Chondrocyte (in vitro differentiated cells): ENCODE measurements around the gene HEATR1. TPM values are rescaled to one million over a fixed set of nuclear protein-coding genes. Genes with fewer than 3 reads are reported as not detected.

ENCODE experiments used
- DNase-seq: peaks from one replicate; pipeline ENCODE4 v3.0.0; 2021; ENCODE audit warnings: mixed read lengths, low spot score
- H3K27ac Mint-ChIP-seq: one replicate; pipeline ENCODE4 v1.8.0; 2021; ENCODE audit warnings: mild to moderate bottlenecking, moderate library complexity, mixed read lengths; ENCODE audit not compliant: unreplicated experiment
- H3K27me3 Mint-ChIP-seq: 2 replicates; pipeline ENCODE4 v1.8.0; 2021; ENCODE audit warnings: low read depth, mixed read lengths
- H3K36me3 Mint-ChIP-seq: 2 replicates; pipeline ENCODE4 v1.8.0; 2021; ENCODE audit warnings: low read depth, mixed read lengths
- H3K4me1 Mint-ChIP-seq: 2 replicates; pipeline ENCODE4 v1.8.0; 2021; ENCODE audit warnings: low read depth, mild to moderate bottlenecking, mixed read lengths
- H3K4me3 Mint-ChIP-seq: one replicate; pipeline ENCODE4 v1.8.0; 2021; ENCODE audit warnings: mild to moderate bottlenecking, moderate library complexity, mixed read lengths; ENCODE audit not compliant: unreplicated experiment
- H3K9me3 Mint-ChIP-seq: 2 replicates; pipeline ENCODE4 v1.8.0; 2021; ENCODE audit warnings: low read depth, mixed read lengths
- total RNA-seq: library from RNA; stranded (reverse); gene quantifications from 3 replicates; pipeline ENCODE4 v1.2.1, GENCODE V29; 2021
- TF ChIP-seq, protein P1 (sequence below): fragments of 200-600 bp; sonication (generic); IDR thresholded peaks from 2 replicates; pipeline ENCODE4 v1.5.0; 2021; ENCODE audit warnings: antibody characterized with exemption, mild to moderate bottlenecking, moderate library complexity

The HEATR1 gene
- total RNA-seq, 1 donor from 2014 or later, result 23.2 TPM

DNA sequence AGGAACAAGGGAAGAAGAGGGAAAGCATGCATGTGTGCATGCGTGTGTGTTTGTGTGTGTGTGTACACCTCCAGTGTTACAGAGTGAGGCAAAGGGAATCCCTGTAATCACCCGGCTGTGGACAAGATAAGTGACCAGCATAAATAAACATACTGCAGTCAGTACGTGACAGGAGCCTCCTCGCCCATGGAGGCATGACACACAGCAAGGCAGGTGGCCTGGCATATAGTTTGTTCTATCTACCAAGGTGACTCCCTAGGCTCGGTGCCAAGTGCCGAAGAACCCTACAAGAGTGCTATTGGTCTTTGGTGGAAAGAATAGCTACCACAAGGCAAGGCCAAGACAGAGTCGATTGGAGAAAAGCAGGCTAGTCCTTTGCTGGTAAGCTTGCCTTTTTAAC is 31.7 kb upstream of the HEATR1 start:
- Mint-ChIP-seq H3K4me3 (no peak overlapping the region), H3K36me3 (no peaks in the 10 kb centered on the region), H3K4me1 (no peaks in the 10 kb centered on the region), H3K27me3 (peaks cover 6% of the 10 kb centered on the region), H3K27ac (no peak overlapping the region), H3K9me3 (peaks cover 4% of the 10 kb centered on the region)
- TF ChIP-seq, protein P1, sequence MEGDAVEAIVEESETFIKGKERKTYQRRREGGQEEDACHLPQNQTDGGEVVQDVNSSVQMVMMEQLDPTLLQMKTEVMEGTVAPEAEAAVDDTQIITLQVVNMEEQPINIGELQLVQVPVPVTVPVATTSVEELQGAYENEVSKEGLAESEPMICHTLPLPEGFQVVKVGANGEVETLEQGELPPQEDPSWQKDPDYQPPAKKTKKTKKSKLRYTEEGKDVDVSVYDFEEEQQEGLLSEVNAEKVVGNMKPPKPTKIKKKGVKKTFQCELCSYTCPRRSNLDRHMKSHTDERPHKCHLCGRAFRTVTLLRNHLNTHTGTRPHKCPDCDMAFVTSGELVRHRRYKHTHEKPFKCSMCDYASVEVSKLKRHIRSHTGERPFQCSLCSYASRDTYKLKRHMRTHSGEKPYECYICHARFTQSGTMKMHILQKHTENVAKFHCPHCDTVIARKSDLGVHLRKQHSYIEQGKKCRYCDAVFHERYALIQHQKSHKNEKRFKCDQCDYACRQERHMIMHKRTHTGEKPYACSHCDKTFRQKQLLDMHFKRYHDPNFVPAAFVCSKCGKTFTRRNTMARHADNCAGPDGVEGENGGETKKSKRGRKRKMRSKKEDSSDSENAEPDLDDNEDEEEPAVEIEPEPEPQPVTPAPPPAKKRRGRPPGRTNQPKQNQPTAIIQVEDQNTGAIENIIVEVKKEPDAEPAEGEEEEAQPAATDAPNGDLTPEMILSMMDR, result no peak
- DNase-seq, result no peak

DNA sequence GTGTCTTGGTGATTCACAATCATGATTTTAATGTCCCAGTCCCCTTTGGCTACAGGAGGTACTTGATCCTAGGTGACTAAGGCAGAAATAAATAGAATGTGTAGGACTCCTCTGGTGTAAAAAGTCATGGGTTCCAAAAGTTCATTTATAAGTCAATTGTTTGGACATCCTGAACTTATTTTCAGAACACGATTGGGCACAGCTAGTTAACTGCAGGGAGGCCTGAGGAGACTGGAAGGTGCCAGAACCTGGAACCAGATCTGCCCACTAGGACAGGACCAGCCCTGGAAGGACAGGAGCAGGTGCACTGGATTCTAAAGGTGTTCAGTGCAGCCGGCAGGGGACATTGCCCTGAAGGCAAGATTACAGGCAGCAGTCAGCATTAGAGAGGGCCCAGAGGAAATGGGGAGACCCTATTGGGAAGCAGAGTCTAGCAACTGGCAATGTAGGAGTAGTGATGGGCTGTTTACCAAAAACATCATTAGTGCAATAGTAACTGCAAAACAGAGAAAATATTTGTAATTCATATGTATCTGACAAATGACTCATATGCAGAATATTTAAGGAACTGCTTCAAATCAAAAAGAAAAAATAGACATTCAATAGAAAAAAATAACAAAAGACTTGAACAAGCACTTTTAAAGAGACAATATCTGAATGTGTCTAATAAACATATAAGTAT is 23.6 kb upstream of the HEATR1 start:
- no peaks in the 10 kb centered on the region for H3K4me1 Mint-ChIP-seq
- H3K27me3 Mint-ChIP-seq, result peaks cover 11% of the 10 kb centered on the region
- H3K36me3 Mint-ChIP-seq, result no peaks in the 10 kb centered on the region
- peaks cover 8% of the 10 kb centered on the region for H3K9me3 Mint-ChIP-seq
- TF ChIP-seq, protein P1, result no peak
- no peak for DNase-seq
- no peak overlapping the region for H3K4me3 Mint-ChIP-seq
- H3K27ac Mint-ChIP-seq, result no peak overlapping the region

DNA sequence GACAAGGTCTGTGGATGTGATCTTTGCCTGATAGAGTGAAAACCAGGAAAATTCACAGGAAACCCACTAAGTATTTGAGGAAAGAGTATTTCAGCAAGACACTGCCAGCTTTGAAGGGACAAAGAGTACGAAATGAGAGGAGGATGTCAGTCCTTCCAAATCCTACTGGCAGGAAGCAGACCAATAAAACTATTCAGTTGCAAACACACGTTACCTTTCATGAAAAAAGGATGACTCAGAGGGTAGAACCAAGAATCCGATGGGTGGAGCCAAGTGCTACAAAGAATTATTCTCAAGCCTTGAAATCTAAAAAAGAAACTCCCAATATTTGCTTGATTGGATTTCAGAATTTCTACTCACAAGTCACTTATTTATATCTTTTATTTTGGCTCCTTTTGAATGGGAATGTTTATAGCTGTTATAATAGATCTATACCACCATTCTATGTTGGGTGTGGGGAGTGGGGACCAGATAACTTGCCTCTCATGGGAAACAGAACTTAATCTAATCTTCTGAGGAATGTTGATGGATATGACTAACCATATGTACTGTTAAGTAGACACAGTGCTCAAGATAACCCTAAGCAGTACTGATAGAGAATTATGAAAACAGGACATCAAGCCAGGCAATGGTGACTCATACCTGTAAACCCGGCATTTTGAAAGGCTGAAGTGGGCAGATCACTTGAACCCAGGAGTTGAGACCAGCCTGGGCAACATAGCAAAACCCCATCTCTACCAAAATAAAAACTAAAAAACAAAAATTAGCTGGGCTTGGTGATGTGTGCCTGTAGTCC is 19.3 kb upstream of the HEATR1 start:
- H3K4me1 Mint-ChIP-seq, result no peaks in the 10 kb centered on the region
- TF ChIP-seq, protein P1, result no peak
- H3K36me3 Mint-ChIP-seq, result no peaks in the 10 kb centered on the region
- no peak overlapping the region for H3K27ac Mint-ChIP-seq
- H3K9me3 Mint-ChIP-seq, result peaks cover 20% of the 10 kb centered on the region
- no peak for DNase-seq
- H3K4me3 Mint-ChIP-seq, result no peak overlapping the region
- H3K27me3 Mint-ChIP-seq, result peaks cover 10% of the 10 kb centered on the region

DNA sequence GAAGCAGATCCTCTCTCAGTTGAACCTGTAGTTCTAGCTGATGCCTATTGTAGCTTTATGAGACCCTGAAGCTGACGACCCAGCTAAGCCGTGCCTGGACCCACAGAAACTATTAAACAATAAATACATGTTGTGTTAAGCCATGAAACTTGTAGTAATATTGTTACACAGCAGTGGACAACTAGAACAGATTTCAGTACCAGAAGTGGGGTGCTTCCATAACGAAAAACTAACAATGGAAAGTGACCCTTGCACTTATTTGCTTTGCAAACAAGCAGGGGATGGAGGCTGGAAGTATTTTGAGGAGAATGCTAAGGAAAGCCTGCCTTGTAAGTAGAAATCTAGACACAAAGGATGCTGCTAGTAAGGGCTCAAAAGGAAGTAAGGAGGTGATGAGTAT is 18.1 kb upstream of the HEATR1 start:
- Mint-ChIP-seq H3K27ac (no peak overlapping the region), H3K4me3 (no peak overlapping the region), H3K4me1 (no peaks in the 10 kb centered on the region), H3K36me3 (no peaks in the 10 kb centered on the region), H3K9me3 (peaks cover 20% of the 10 kb centered on the region), H3K27me3 (peaks cover 14% of the 10 kb centered on the region)
- TF ChIP-seq, protein P1, result no peak
- no peak for DNase-seq

DNA sequence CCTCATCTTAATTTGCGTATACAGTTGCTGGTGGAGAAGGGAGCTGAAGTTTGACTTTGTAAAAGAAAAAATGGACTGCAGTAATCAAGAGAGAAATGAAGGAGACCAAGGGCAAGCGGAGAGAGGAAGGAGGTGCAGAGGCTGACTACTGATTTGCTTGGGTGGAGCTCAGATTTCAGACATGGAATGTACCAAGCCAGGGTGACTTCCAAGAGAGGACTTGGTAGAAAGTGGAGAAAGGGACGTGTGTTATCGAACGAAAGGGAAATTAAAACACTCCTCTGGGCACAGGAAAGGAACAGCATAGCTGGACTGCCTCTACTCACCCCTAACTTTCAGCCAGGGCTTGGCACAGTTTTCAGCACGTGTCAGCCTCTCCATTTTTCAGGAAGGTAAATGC is 15.1 kb upstream of the HEATR1 start:
- Mint-ChIP-seq H3K27me3 (peaks cover 22% of the 10 kb centered on the region), H3K27ac (no peak overlapping the region), H3K9me3 (peaks cover 20% of the 10 kb centered on the region), H3K4me1 (no peaks in the 10 kb centered on the region), H3K36me3 (no peaks in the 10 kb centered on the region), H3K4me3 (no peak overlapping the region)
- TF ChIP-seq, protein P1, result no peak
- DNase-seq, result no peak
